ENCODE measurements around the gene H2AZ2. TPM values are rescaled to one million over a fixed set of nuclear protein-coding genes. Genes with fewer than 3 reads are reported as not detected.

The H2AZ2 gene
- total and polyA plus RNA-seq, 2 donors from 2014 or later = 121 to 140 TPM

GRCh38 chr7:44796034-44796503 lies 51.8 kb downstream of the H2AZ2 start:
- Histone ChIP-seq H3K36me3 (ENCODE audit: control insufficient read depth in 2 of 3, insufficient read depth in 3 of 3, low read length in 3 of 3) (peaks cover 3 to 16% (median 8%) of the 10 kb centered on the region in 3 donors), H3K27me3 (ENCODE audit: control insufficient read depth, insufficient read depth, low read length) (no peaks in the 10 kb centered on the region), H3K4me1 (ENCODE audit: control insufficient read depth in 2 of 3, insufficient read depth in 2 of 3, low read depth in 1 of 3, low read length in 3 of 3) (peaks cover 0 to 11% (median 6%) of the 10 kb centered on the region in 3 donors), H3K27ac (ENCODE audit: low read depth in 2 of 2, low read length in 2 of 2) (peak overlapping the region; percentile 97 to 100), H3K9ac (ENCODE audit: low read length in 3 of 3) (peak overlapping the region; percentile 67 to 73 (median 67)), H3K9me3 (ENCODE audit: control insufficient read depth in 2 of 3, insufficient read depth in 1 of 3, low read length in 3 of 3) (no peaks in the 10 kb centered on the region), H3K4me3 (ENCODE audit: low read length in 3 of 3) (peak overlapping the region; percentile 71 to 77 (median 76))
- DNase-seq = peak in 2 of 5 donors; percentile 79
- no peak for FAIRE-seq
- TF ChIP-seq CTCF (IDR thresholded peaks at IDR 0.05; ENCODE audit: borderline replicate concordance, extremely low read depth, insufficient read depth) = no peak
- intact Hi-C loops (cut with DNase I) = no loop called here

GRCh38 chr7:44794331-44794730 lies 53.6 kb downstream of the H2AZ2 start:
- H3K27me3 ChIP-seq (ENCODE audit: control insufficient read depth, insufficient read depth, low read length) = no peaks in the 10 kb centered on the region
- intact Hi-C loops (cut with DNase I) = no loop called here
- DNase-seq (no peak), FAIRE-seq (no peak)
- H3K4me3 ChIP-seq (ENCODE audit: low read length in 3 of 3) = no peak overlapping the region
- no peak for TF ChIP-seq CTCF (IDR thresholded peaks at IDR 0.05; ENCODE audit: borderline replicate concordance, extremely low read depth, insufficient read depth)
- peaks cover 0 to 2% (median under 1%) of the 10 kb centered on the region in 3 donors for H3K36me3 ChIP-seq (ENCODE audit: control insufficient read depth in 2 of 3, insufficient read depth in 3 of 3, low read length in 3 of 3)
- peaks cover 0 to 11% (median 6%) of the 10 kb centered on the region in 3 donors for H3K4me1 ChIP-seq (ENCODE audit: control insufficient read depth in 2 of 3, insufficient read depth in 2 of 3, low read depth in 1 of 3, low read length in 3 of 3)
- no peak overlapping the region for H3K9ac ChIP-seq (ENCODE audit: low read length in 3 of 3)
- no peak overlapping the region for H3K27ac ChIP-seq (ENCODE audit: low read depth in 2 of 2, low read length in 2 of 2)
- no peaks in the 10 kb centered on the region for H3K9me3 ChIP-seq (ENCODE audit: control insufficient read depth in 2 of 3, insufficient read depth in 1 of 3, low read length in 3 of 3)

GRCh38 chr7:44793919-44794318 lies 54.0 kb downstream of the H2AZ2 start:
- intact Hi-C loops (cut with DNase I) = no loop called here
- H3K27ac ChIP-seq (ENCODE audit: low read depth in 2 of 2, low read length in 2 of 2) = no peak overlapping the region
- no peaks in the 10 kb centered on the region for H3K9me3 ChIP-seq (ENCODE audit: control insufficient read depth in 2 of 3, insufficient read depth in 1 of 3, low read length in 3 of 3)
- no peak for FAIRE-seq
- no peak overlapping the region for H3K9ac ChIP-seq (ENCODE audit: low read length in 3 of 3)
- no peak for DNase-seq
- H3K36me3 ChIP-seq (ENCODE audit: control insufficient read depth in 2 of 3, insufficient read depth in 3 of 3, low read length in 3 of 3) = peaks cover 0 to under 1% (median 0%) of the 10 kb centered on the region in 3 donors
- TF ChIP-seq CTCF (IDR thresholded peaks at IDR 0.05; ENCODE audit: borderline replicate concordance, extremely low read depth, insufficient read depth) = no peak
- H3K4me1 ChIP-seq (ENCODE audit: control insufficient read depth in 2 of 3, insufficient read depth in 2 of 3, low read depth in 1 of 3, low read length in 3 of 3) = peaks cover 0 to 11% (median 6%) of the 10 kb centered on the region in 3 donors
- no peaks in the 10 kb centered on the region for H3K27me3 ChIP-seq (ENCODE audit: control insufficient read depth, insufficient read depth, low read length)
- no peak overlapping the region for H3K4me3 ChIP-seq (ENCODE audit: low read length in 3 of 3)

Data from kidney (tissue), 14 donors.